Measurements from ENCODE around the gene COG4. TPM values are rescaled to one million over a fixed set of nuclear protein-coding genes. Genes with fewer than 3 reads are reported as not detected.

Gene COG4
- total RNA-seq, 2 donors from 2014 or later: 54.8 to 84.7 TPM

GRCh38 chr16:70556063-70556462, 32.7 kb upstream of the COG4 start:
- no peak for TF ChIP-seq CTCF (IDR thresholded peaks at IDR 0.05)
- intact Hi-C loops (cut with DNase I): no loop called here
- no peaks in the 10 kb centered on the region for H3K9me3 ChIP-seq
- no peak overlapping the region for H3K27ac ChIP-seq
- no peaks in the 10 kb centered on the region for H3K27me3 ChIP-seq
- peaks cover 38% of the 10 kb centered on the region for H3K36me3 ChIP-seq
- no peak for DNase-seq
- no peaks in the 10 kb centered on the region for H3K4me1 ChIP-seq
- no peak overlapping the region for H3K4me3 ChIP-seq
- H3K9ac ChIP-seq (ENCODE audit: low read depth in 2 of 2, low read length in 2 of 2): no peak overlapping the region

GRCh38 chr16:70553645-70554044, 30.3 kb upstream of the COG4 start:
- no peak for DNase-seq
- peaks cover 30% of the 10 kb centered on the region for H3K36me3 ChIP-seq
- no peak for TF ChIP-seq CTCF (IDR thresholded peaks at IDR 0.05)
- no peak overlapping the region for H3K27ac ChIP-seq
- no peak overlapping the region for H3K4me3 ChIP-seq
- H3K27me3 ChIP-seq: no peaks in the 10 kb centered on the region
- intact Hi-C loops (cut with DNase I): no loop called here
- H3K9me3 ChIP-seq: no peaks in the 10 kb centered on the region
- no peak overlapping the region for H3K9ac ChIP-seq (ENCODE audit: low read depth in 2 of 2, low read length in 2 of 2)
- no peaks in the 10 kb centered on the region for H3K4me1 ChIP-seq

- DNase-seq: no peak
- intact Hi-C loops (cut with DNase I): no loop called here
- H3K36me3 ChIP-seq: peaks cover 38% of the 10 kb centered on the region
- no peaks in the 10 kb centered on the region for H3K4me1 ChIP-seq
- no peaks in the 10 kb centered on the region for H3K27me3 ChIP-seq
- H3K27ac ChIP-seq: no peak overlapping the region
- no peak overlapping the region for H3K9ac ChIP-seq (ENCODE audit: low read depth in 2 of 2, low read length in 2 of 2)
- H3K4me3 ChIP-seq: no peak overlapping the region
- no peak for TF ChIP-seq CTCF (IDR thresholded peaks at IDR 0.05)
- no peaks in the 10 kb centered on the region for H3K9me3 ChIP-seq
Measured at GRCh38 chr16:70552675-70553074, 29.3 kb upstream of the COG4 start.

- DNase-seq: no peak
- H3K27me3 ChIP-seq: no peaks in the 10 kb centered on the region
- no peak overlapping the region for H3K4me3 ChIP-seq
- H3K9ac ChIP-seq (ENCODE audit: low read depth in 2 of 2, low read length in 2 of 2): no peak overlapping the region
- H3K27ac ChIP-seq: no peak overlapping the region
- intact Hi-C loops (cut with DNase I): no loop called here
- H3K4me1 ChIP-seq: no peaks in the 10 kb centered on the region
- peaks cover 36% of the 10 kb centered on the region for H3K36me3 ChIP-seq
- no peaks in the 10 kb centered on the region for H3K9me3 ChIP-seq
- no peak for TF ChIP-seq CTCF (IDR thresholded peaks at IDR 0.05)
Measured at GRCh38 chr16:70551788-70552187, 28.4 kb upstream of the COG4 start.

GRCh38 chr16:70550082-70550481, 26.7 kb upstream of the COG4 start:
- no peak for TF ChIP-seq CTCF (IDR thresholded peaks at IDR 0.05)
- H3K27me3 ChIP-seq: no peaks in the 10 kb centered on the region
- H3K4me1 ChIP-seq: no peaks in the 10 kb centered on the region
- intact Hi-C loops (cut with DNase I): no loop called here
- DNase-seq: no peak
- H3K4me3 ChIP-seq: no peak overlapping the region
- no peak overlapping the region for H3K9ac ChIP-seq (ENCODE audit: low read depth in 2 of 2, low read length in 2 of 2)
- H3K36me3 ChIP-seq: peaks cover 36% of the 10 kb centered on the region
- H3K9me3 ChIP-seq: no peaks in the 10 kb centered on the region
- H3K27ac ChIP-seq: no peak overlapping the region

GRCh38 chr16:70548936-70549335, 25.6 kb upstream of the COG4 start:
- Histone ChIP-seq H3K4me3 (no peak overlapping the region), H3K9me3 (no peaks in the 10 kb centered on the region), H3K9ac (ENCODE audit: low read depth in 2 of 2, low read length in 2 of 2) (no peak overlapping the region), H3K27ac (no peak overlapping the region), H3K27me3 (no peaks in the 10 kb centered on the region), H3K4me1 (no peaks in the 10 kb centered on the region), H3K36me3 (peaks cover 37% of the 10 kb centered on the region)
- no peak for DNase-seq
- TF ChIP-seq CTCF (IDR thresholded peaks at IDR 0.05): no peak
- intact Hi-C loops (cut with DNase I): no loop called here

Measured in colonic mucosa (tissue), 4 donors.